ENCODE results near the gene ST3GAL6.

The ST3GAL6 gene

GRCh38 chr3:98778383-98778782 lies 15.2 kb downstream of the ST3GAL6 start:
- DNase-seq, result no peak

GRCh38 chr3:98778852-98779413 lies 15.8 kb downstream of the ST3GAL6 start:
- DNase-seq, result no peak

DNA sequence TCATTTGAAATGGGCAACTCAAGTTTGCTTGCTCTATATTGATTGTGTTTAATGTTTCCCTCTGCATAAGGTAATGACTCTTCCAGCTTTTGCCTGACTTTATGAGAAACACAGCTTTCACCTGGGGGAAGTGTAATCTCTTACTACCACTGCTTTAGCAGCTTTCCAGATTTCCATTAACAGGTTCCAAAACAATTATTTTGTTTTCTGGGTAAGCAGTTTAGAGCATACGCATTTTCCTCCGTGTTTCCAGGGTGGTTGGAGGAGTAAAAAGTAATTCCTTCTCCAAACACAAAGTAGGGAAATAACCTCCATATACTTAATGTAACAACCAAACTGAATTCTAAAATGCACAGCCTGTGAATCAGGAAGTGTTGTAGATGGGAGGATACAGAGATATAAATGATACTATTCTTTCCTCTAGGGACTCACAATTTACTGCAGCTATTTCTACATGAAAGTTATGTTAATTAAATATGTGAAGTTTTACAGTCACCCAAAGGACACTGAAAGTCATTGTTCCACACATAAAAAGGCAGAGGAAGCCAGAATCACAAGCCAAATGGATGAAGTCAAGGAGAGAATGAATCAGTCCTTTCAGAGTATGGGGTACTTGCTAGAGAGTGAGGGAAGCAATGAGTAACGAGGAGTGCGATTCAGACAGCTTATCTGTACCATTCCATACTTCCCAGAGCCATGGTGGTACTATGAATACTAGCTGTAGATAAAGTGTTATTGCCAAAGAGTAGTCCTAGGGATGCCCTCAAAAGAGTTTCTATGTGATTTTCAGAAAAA lies 16.6 kb downstream of the ST3GAL6 start:
- DNase-seq, result no peak

DNA sequence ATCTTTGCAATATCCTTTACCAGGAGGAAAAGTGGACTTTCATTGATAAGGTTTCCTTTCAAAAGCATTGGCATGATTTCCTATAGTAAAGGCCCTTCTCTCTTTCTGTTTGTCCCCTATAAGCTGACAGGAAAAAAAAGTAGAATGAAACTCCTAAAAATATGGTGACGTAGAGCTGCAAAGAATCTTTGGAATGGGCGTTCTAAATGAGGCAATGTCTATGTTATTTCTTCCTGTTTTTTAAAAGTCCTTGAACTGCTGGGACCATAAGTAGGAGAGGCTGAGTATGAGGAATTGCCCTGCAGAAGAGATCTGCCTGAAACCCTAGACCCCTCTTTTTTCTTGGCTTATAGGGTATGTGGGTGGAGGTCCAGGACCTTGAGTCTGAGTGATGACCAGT lies 17.2 kb downstream of the ST3GAL6 start:
- no peak for DNase-seq

- DNase-seq, result no peak
These were observed 19.8 kb downstream of the ST3GAL6 start for GRCh38 chr3:98782824-98783500.

DNA sequence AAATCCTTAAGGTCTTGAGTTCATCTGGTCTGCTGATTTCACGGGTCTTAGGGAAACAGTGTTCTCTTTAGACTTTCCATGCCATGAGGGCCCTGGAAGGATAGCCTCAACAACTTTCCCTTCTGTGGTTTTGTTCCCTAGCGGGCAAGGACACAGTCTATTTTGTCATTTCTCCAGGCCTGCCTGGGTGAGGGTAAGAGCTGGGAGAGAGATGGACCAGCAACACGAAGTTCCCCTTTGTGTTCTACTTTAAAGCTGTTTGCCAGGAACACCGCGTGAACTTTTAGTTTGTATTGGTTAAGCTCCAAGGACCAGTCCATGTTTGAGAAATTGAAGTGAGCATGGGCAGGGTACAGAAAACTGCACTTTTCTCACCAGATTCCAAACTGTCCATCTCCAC lies 20.9 kb downstream of the ST3GAL6 start:
- DNase-seq, result no peak

DNA sequence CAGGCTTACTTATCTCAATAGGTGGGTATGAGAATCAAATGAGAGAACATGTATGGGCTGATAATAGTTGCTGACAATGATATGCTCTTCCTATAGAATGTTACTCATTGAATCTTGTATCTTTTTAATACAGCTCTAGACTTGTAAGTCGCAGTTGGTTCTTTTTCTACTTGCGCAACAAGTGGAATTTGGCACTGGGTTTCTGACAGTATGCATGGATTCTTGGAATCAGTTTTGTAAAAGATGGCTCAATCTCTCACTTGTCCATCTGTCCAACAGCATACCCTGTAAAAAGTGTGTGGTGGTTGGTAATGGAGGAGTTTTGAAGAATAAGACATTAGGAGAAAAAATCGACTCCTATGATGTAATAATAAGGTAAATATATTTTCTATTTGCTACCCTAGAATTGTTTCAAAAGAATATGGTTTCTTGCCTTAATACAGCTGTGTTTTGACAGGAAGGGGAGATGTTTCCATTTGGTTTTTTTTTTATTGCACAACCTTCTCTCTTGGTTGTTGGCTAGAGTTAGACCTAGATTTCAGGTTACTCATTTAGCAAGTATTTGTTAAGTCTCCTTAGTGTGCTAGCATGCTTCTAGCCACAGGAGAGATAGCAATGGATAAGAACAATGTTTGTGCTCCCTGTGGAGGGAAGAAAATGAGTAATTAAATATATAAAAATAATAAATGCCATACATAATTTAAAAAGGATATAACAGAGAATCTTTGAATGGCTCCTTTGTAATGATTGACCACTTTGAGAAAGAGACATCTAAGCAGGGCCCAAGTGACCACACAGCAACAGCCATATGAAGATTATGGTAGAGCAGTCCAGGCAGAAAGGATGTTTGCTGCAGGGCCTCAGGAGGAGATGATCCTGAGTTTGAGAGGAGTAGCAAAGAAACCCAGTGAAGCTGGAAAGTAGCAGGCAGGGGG lies 21.8 kb downstream of the ST3GAL6 start:
- DNase-seq, result no peak

- no peak for DNase-seq
These were observed 23.3 kb downstream of the ST3GAL6 start for GRCh38 chr3:98786364-98787006.

- DNase-seq, result no peak
These were observed 24.0 kb downstream of the ST3GAL6 start for GRCh38 chr3:98787181-98787580.

DNA sequence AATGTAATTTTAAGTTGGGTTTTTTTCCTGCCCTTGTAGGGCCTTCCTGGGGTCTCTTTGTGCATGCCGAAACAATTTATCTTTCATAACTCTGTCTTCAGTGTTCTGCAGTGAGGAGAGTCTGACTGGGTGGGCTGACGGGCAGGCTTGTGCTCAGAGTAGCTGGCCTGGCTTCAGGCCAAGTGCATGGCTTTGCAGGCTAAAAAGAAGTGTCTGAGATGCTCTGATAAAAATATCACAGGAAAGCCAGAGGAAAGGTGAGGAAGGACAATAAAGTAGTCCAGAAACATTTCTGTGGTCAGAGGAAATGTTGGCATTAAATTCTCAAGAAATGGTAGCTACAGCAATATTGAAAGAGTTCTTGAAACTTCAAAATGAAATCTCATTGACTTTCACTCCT lies 25.5 kb downstream of the ST3GAL6 start:
- DNase-seq, result no peak

DNA sequence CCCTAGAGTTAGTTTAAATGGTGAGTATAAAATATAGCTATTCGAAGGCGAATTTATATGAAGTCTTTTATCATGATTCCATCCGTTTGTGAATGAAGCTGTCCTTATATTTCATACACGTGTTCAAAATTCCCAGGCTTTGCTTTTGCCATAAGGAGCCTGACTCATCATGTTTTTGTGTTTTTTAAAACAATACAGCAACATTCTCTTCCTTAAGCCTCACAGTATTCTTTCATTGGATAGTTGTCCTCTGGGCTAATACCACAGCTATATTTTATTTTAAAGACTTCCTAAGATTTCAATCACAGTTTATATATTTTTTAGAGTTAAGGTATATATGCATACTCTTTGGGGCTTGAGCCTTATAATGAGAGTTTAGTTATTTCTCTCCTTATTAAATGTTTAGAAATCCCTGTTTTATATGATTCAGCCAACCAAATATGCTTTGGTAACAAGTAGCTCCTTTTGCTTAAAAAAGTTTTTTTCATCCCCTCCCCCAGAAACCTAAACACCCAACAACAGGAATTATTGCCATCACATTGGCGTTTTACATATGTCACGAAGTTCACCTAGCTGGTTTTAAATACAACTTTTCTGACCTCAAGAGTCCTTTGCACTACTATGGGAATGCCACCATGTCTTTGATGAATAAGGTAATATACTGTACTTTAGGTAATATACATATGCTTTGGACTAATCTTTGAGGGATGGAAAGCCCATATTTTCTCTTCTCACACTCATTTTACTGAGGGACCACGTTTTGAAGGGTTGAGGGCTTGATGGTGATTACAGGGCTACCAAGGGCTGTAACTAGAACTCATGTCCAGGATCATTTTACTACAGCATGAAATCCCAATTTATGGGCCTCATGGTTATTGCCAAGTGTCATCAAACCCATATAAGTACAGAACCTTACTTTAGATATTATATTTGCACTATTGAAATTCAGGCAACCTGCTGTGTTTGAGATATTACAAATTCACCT lies 28.5 kb downstream of the ST3GAL6 start:
- no peak for DNase-seq

DNA sequence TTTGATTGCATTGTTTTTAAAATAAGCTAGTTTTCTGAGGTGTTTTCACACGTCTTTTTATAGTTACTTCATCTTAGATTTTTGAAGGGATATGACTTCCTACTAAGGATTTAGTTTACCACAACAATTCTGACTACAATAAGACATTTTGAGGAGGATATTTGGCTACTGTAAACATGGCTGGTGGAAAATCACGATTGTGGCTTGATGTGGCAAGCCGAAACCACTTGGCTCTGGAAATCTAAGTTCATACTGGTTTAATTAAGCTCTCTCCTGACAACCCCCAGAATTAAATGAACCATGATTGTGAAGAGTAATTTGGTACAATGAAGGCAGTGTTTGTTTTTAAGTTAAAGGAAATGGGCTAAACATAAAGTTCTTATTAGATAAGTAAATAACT lies 30.8 kb downstream of the ST3GAL6 start:
- no peak for DNase-seq

- no peak for DNase-seq
These were observed 33.2 kb downstream of the ST3GAL6 start for GRCh38 chr3:98796334-98796733.

DNA sequence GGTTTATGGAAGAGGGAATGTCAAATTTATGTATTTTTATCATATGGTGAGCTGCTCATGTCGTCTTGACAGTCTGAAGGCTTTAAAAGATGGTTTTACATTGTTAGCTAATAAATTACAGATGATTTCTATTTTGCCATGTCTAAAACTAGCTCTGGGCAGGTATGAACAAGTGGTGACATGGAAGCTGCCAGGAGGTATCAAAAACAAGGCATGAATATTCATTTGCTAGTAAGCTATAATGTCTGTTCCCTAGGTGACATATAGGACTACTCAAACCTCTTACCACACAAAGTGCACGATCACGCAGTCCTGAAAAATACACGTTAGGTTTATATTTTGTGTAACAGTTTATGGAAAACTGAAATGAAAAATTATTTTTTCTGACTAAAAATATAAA lies 34.8 kb downstream of the ST3GAL6 start:
- DNase-seq, result no peak

- DNase-seq, result no peak
These were observed 35.7 kb downstream of the ST3GAL6 start for GRCh38 chr3:98798820-98799219.

- DNase-seq, result no peak
These were observed 36.3 kb downstream of the ST3GAL6 start for GRCh38 chr3:98799479-98799878.

DNA sequence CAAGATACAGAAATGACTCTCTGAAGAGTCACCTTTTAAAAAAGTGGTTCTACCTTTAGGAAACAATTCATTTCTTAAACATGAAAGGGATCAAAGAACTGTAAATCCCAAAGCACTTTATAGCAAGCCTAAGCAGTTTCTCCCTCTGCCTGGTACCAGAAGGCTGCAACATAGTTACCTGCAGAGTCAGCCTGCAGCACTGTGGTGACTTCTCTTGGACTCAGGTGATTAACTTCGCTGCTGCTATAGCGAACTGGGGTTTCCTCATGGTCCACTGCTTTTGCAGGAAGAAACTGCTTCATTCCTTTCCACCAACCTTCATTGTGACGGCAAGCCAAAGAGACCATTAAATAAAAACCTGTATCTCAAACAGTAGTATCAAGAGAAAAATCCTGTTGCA lies 37.3 kb downstream of the ST3GAL6 start:
- DNase-seq, result no peak

GRCh38 chr3:98801043-98801747 lies 38.1 kb downstream of the ST3GAL6 start:
- no peak for DNase-seq

GRCh38 chr3:98805571-98805970 lies 42.4 kb downstream of the ST3GAL6 start:
- DNase-seq, result no peak

DNA sequence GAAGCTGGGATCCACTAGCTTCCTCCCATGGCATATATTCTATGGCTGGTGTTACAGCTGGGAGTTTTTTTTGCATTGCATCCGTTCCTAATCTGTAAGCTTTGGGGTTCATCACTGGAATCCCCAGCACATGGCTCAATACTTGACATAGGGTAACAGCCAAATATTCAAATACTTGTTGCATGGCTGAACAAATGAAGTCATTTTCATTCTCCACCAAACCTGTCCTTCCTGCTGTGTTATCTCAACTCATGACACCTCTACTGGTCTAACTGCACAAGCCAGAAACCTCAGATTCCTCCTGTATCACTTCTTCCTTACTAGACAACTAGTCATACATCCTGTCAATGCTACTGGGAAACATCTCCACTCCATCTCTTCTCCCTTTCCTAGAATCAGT lies 43.4 kb downstream of the ST3GAL6 start:
- no peak for DNase-seq

DNA sequence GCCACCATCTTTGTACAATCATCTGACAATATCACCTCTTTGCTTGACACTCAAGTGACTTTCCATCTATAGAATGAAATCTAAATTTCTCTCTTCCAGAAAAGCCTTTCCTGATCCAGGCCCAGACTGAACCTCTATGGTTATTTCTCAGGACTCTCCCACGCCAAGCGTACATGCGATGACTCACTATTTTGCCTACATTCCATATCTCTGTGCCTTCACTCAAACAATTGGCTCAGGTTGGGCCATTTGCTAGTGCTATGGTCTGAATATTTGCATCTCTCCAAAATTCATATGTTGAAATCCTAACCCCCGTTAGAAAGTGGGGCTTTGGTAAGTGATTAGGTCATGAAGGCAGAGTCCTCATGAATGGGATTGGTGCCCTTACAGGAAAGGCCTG lies 43.9 kb downstream of the ST3GAL6 start:
- DNase-seq, result no peak

Data from RPMI8226 (cell line).